HG03175 (cell line): Measurements from ENCODE around the gene NXN.
"Not testable (repeated sequence)": the region's sequence is repeated elsewhere in the genome, so short reads cannot be mapped to it uniquely, and the experiment has no call there.

Experiments used
- ATAC-seq: cut with Tn5 transposase; IDR thresholded peaks from one replicate; pipeline ENCODE4 v1.9.1; 2021; ENCODE audit warnings: mild to moderate bottlenecking, moderate library complexity; ENCODE audit not compliant: unreplicated experiment

Gene NXN

GRCh38 chr17:787641-788221, 191.8 kb downstream of the NXN start:
- ATAC-seq = no peak

- not testable (repeated sequence) for ATAC-seq
These were observed 193.7 kb downstream of the NXN start for GRCh38 chr17:785901-786300.

- no peak for ATAC-seq
These were observed 195.4 kb downstream of the NXN start for GRCh38 chr17:784143-784542.

- peak; percentile 92 for ATAC-seq
These were observed 197.5 kb downstream of the NXN start, which contains the start of the genes GLOD4 and MRM3 for GRCh38 chr17:781805-782731. GLOD4 (minus strand) TSS chr17:782280; CDS start chr17:782255, 25 bp downstream. MRM3 (plus strand) TSS chr17:782353; CDS start chr17:782379, 26 bp downstream.

GRCh38 chr17:778096-778495, 201.5 kb downstream of the NXN start:
- ATAC-seq = no peak

- no peak for ATAC-seq
These were observed 205.3 kb downstream of the NXN start for GRCh38 chr17:774313-774584.

- ATAC-seq = no peak
These were observed 205.9 kb downstream of the NXN start for GRCh38 chr17:773467-774312.

- no peak for ATAC-seq
These were observed 206.6 kb downstream of the NXN start for GRCh38 chr17:773016-773415.

GRCh38 chr17:767076-767475, 212.5 kb downstream of the NXN start:
- no peak for ATAC-seq

- ATAC-seq = no peak
These were observed 219.2 kb downstream of the NXN start for GRCh38 chr17:760371-760770.

GRCh38 chr17:759964-760363, 219.6 kb downstream of the NXN start:
- ATAC-seq = no peak

- not testable (repeated sequence) for ATAC-seq
These were observed 223.5 kb downstream of the NXN start for GRCh38 chr17:756010-756567.

- not testable (repeated sequence) for ATAC-seq
These were observed 224.1 kb downstream of the NXN start for GRCh38 chr17:755319-755961.

- no peak for ATAC-seq
These were observed 226.2 kb downstream of the NXN start for GRCh38 chr17:753418-753817.

GRCh38 chr17:752620-753219, 226.9 kb downstream of the NXN start:
- ATAC-seq = peak; percentile 14

GRCh38 chr17:752002-752619, 227.5 kb downstream of the NXN start, which contains the start of gene GEMIN4:
GEMIN4 (minus strand) TSS chr17:752264; CDS start chr17:752142, 122 bp downstream.
- ATAC-seq = peak; percentile 89

GRCh38 chr17:751269-752001, 228.1 kb downstream of the NXN start:
- ATAC-seq = peak; percentile 39

GRCh38 chr17:750431-751037, 229.0 kb downstream of the NXN start:
- no peak for ATAC-seq
